GM18511 (cell line): Measurements from ENCODE around the gene PAQR6.

Experiments used
- ATAC-seq: cut with Tn5 transposase; IDR thresholded peaks from one replicate; pipeline ENCODE4 v1.9.1; 2021; ENCODE audit warnings: mild to moderate bottlenecking, moderate library complexity; ENCODE audit not compliant: unreplicated experiment

PAQR6 gene, protein sequence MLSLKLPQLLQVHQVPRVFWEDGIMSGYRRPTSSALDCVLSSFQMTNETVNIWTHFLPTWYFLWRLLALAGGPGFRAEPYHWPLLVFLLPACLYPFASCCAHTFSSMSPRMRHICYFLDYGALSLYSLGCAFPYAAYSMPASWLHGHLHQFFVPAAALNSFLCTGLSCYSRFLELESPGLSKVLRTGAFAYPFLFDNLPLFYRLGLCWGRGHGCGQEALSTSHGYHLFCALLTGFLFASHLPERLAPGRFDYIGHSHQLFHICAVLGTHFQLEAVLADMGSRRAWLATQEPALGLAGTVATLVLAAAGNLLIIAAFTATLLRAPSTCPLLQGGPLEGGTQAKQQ

GRCh38 chr1:156247460-156248322 lies at the start of gene PAQR6:
PAQR6 (minus strand) TSS chr1:156248056; CDS start chr1:156246731, 1,325 bp downstream.
- ATAC-seq = no peak

- ATAC-seq = no peak
Measured at GRCh38 chr1:156295391-156295947, 47.6 kb upstream of the PAQR6 start, which contains the start of gene GLMP. GLMP (minus strand) TSS chr1:156295679; CDS start chr1:156295645, 34 bp downstream.

DNA sequence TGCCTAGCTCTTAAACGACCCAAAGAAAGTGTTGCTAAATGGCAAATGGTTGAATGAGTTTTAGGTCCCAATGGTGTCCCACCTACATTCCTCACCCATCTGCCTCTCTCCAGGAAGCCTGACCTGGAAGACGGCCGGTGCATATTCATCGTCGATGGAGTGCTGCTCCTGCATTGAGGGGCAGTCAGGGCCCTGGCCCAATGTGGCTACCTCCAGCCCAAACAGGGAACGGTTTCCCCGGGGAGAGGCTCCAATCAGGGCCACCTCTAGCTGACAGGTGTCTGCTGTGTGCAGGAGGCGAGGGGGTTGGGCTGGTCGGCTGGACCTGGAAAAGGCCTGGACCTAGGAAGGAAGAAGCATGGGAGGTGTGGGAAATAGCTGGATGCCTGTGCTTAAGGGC lies 46.0 kb upstream of the PAQR6 start:
- ATAC-seq = no peak

- no peak for ATAC-seq
Measured at GRCh38 chr1:156293098-156293434, 45.2 kb upstream of the PAQR6 start.

GRCh38 chr1:156291226-156292061 lies 43.6 kb upstream of the PAQR6 start:
- ATAC-seq = no peak

DNA sequence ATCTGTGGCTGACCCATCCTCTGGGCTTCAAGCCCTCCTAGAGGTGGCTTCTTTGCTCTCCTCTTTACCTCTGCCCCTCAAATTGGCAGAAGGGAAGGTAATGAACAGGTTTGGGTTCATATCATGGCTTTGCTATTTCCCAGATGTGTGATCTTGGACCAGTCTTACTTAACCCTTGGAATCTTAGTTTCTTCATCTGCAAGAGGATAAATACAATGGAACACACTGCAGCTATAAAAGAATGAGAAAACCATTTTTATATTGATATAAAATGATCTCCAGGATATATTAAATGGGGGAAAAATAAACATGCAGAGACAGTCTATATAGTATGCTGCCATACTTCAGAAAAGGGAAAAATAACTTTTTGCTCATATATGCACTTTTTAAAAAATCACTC lies 42.0 kb upstream of the PAQR6 start:
- no peak for ATAC-seq

GRCh38 chr1:156286061-156286460 lies 38.2 kb upstream of the PAQR6 start:
- ATAC-seq = no peak

GRCh38 chr1:156285437-156285836 lies 37.6 kb upstream of the PAQR6 start:
- no peak for ATAC-seq

GRCh38 chr1:156284757-156285156 lies 36.9 kb upstream of the PAQR6 start:
- ATAC-seq = no peak

DNA sequence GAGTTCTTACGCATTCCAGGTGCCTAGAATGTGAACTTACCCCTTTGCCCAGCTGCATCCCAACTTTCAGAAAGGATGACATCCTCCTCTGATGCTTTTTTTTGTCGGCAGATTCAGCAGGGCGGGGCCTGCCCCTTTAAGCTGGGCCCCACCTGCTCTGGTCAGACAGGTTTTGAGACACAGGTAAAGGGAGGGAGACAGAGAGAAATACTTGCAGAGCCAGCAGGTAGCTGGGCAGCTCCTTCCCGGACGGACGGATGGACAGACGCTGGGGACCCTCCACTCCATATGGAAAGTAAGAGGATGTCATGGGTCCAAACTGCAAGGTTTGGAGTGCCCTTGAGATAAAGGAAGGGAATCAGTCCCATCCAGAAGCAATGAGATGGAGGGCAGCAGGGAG lies 36.3 kb upstream of the PAQR6 start, which contains the start of gene TMEM79:
Gene TMEM79 (plus strand): TSS at position 214 of the 400 bp plus-strand sequence. CDS start 902 bp downstream, outside the sequence.
- ATAC-seq = no peak

DNA sequence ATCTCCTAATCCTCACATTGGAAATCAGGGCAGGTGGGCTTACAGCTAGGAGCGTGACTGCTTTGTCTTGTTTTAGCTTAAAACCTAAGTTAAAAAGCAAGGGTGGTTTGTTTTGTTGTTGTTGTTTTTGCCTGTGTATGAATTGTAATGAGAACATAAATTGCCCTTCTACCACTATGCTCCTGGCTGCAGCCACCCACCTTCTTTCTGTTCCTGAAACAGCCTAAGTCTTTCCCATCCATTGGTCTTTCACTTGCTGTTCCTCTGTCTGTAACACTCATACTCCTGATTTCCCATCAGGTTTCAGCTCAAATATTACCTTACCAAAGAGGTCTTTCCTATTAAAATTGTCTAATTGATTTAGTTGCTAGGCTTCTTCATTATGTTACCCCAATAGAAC lies 35.7 kb upstream of the PAQR6 start:
- ATAC-seq = no peak

DNA sequence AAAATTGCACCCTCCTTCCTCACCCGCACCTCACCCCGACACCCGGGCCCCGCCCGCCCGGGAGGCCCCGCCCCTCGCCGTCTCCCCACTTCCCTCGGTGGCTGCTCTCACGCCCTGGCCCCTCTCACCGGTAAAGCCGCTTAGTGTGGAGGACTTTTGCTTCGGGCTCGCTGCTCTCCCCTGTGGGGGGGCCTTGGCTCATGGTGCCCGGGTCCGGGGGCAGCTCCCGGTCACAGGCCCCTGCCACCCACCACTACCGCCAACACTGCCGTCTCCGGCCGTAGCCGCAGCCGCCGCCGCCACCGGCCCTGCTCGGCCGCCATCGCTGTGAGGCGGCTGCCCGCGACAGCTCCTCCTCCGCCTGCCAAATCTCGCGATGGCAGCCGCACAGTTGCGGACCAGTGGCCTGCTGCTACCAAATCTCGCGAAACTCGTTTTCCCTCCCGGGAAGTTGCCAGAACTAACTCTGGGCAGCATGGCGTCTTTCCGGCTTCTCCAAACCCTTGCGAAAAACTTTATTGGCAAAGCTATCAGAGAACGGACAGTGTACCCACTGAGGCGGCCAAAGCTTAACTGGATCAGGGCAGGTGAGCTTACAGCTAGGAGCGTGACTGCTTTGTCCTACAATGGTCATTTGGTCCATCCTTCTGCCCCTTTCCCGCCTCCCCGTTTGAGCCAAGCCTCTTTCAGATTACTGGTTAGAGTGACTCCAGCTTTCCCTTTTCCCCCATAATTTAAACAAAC lies 34.8 kb upstream of the PAQR6 start, which contains the start of gene SMG5:
Gene SMG5 (minus strand): TSS at position 347 of the 744 bp plus-strand sequence. CDS start 145 bp downstream, at position 202.
- ATAC-seq = peak; percentile 86

DNA sequence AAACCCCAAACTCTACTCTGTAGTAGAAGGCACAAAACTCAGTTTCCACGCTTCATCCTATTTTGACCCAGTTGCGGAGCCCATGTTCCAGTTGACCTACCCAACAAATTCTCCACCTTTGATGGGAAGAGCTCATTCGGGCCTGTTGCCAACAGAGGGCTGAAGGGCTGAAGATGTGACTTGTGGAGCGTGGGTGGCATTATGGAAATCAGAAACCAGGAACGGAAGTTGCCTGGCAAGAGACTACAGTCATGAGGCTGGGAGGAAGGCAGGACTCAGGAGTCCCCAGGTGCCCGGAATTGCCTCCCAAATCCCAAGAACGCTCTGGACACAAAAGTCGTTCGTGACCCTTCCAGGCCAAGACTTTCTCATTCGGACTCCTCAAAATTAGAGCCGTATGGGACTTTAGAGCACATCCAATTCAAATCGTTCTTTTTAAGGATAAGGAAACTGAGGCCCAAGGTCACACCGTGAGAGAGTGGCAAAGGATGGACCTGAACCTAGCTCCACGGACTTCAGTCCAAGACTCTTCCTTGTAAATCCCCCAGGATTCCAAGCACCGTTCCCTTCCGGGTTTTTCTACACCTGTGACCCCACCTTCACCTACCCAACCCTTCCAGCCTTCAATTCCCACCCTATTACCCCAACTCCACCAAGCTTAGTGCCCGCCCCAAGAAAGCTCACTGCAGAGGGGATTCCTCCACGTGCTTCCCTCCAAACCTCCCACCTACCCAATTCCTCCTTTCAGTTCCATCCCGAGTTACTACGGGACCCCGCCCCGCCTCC lies 34.0 kb upstream of the PAQR6 start:
- ATAC-seq = peak; percentile 9

DNA sequence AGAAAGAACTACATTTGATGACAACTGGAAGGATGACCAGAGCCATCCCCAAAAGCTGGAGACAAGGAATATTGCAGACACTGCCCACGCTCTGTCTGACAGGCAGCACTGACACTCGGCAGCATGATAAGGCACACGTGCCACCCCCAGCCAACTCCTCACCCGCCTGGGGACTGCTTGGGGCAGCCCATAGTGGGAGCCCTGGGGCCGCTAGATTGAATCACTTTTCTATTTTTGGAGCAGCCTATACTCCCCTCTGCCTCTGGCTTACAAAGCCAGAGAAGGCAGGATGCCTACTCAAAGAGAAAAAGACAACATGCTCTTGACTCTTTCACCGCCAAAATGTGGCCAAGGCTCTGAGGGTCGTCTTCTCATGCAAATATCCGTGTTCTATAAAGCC lies 33.4 kb upstream of the PAQR6 start:
- peak; percentile 49 for ATAC-seq

GRCh38 chr1:156279837-156280236 lies 32.0 kb upstream of the PAQR6 start:
- ATAC-seq = no peak

GRCh38 chr1:156276966-156277381 lies 29.1 kb upstream of the PAQR6 start:
- ATAC-seq = no peak

DNA sequence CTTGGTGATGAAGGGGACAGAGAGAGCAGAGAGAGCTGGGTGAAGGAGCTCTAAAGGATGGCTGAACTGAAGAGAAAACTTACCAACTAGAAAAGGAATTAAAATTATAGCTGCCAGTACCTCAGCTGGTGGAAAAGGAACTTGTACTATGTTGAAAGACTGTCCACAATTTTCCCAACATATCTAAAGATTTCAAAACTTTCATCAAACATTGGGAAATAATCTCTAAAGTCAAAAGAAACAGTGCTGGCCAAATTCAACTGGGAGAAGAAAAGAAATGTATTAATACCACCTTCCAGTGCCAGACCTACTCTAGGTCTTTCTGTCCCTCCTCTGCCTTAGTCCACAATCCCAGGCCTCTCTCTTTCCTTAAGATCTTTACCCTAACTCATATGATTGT lies 28.7 kb upstream of the PAQR6 start:
- no peak for ATAC-seq

DNA sequence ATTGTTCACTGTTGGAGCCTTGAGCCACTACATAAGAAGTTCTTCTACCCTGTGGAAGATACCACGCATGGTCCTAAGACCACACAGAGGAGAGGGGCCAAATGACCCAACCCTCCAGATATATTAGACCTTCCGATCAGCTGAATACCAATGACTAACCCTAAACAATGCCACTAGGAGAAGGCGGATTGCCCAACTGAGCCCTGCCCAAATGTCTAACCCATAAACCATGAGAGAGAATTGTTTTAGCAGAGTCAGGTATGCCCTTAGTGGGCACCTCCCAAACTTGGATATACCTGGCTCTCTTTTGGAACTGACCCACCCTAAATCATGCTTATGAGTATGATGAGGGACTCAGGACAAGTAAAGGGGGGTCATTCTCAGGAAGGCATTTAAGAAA lies 22.5 kb upstream of the PAQR6 start:
- ATAC-seq = no peak

DNA sequence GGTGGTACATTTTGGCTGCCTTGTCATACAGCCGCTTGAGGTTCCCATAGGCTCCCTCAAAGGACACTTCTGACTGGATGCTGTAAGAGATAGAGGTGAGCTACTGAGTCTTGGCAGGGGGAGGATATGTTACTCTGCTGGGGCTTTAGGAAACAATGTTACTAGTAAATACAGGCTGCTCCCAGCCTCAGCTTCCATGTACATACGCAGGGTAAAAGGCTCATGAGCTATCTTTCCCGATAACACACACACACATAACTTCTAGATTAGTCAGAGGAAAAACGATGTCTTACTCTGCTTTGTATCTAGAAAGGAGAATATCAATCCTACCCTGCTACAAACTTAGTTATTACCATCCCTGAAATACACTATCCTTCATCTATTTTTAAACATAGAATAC lies 20.5 kb upstream of the PAQR6 start:
- no peak for ATAC-seq
